GM23248 (cell line): ENCODE data around the gene PRSS33. TPM values are rescaled to one million over a fixed set of nuclear protein-coding genes. Genes with fewer than 3 reads are reported as not detected.

Source experiments
- DNase-seq: peaks from one replicate; pipeline ENCODE4 v3.0.0-alpha.2; 2015
- H2AFZ ChIP-seq: fragments of 200-600 bp; sonication (generic); 2 replicates; pipeline ENCODE4 v1.6.1; 2016; ENCODE audit warnings: antibody characterized with exemption
- H3F3A ChIP-seq: fragments of 200-600 bp; sonication (generic); 2 replicates; pipeline ENCODE4 v1.6.1; 2016; ENCODE audit warnings: mild to moderate bottlenecking, antibody characterized with exemption, mixed run types; ENCODE audit not compliant: insufficient read depth
- H3K27ac ChIP-seq: fragments of 200-600 bp; sonication (generic); 2 replicates; pipeline ENCODE4 v1.5.1; 2016; ENCODE audit warnings: mild to moderate bottlenecking
- H3K27me3 ChIP-seq: fragments of 200-600 bp; sonication (generic); replicated peaks from 2 replicates; pipeline ENCODE4 v1.6.1; 2016; ENCODE audit warnings: mild to moderate bottlenecking; ENCODE audit not compliant: insufficient read depth
- H3K36me3 ChIP-seq: fragments of 200-600 bp; sonication (generic); 2 replicates; pipeline ENCODE4 v1.6.1; 2016; ENCODE audit warnings: low read depth, mild to moderate bottlenecking
- H3K4me1 ChIP-seq: fragments of 200-600 bp; sonication (generic); 2 replicates; pipeline ENCODE4 v1.6.1; 2016; ENCODE audit warnings: mild to moderate bottlenecking; ENCODE audit not compliant: insufficient read depth
- H3K4me2 ChIP-seq: fragments of 200-600 bp; sonication (generic); one replicate; pipeline ENCODE4 v1.6.1; 2016; ENCODE audit warnings: mild to moderate bottlenecking; ENCODE audit not compliant: unreplicated experiment
- H3K4me3 ChIP-seq: fragments of 200-600 bp; sonication (generic); 2 replicates; pipeline ENCODE4 v1.5.1; 2016; ENCODE audit warnings: mild to moderate bottlenecking
- H3K79me2 ChIP-seq: fragments of 200-600 bp; sonication (generic); 2 replicates; pipeline ENCODE4 v1.6.1; 2016; ENCODE audit warnings: mild to moderate bottlenecking; ENCODE audit not compliant: insufficient read depth
- H3K9ac ChIP-seq: fragments of 200-600 bp; sonication (generic); 2 replicates; pipeline ENCODE4 v1.6.1; 2016; ENCODE audit warnings: mild to moderate bottlenecking
- H3K9me2 ChIP-seq: fragments of 200-600 bp; sonication (generic); 2 replicates; pipeline ENCODE4 v1.6.1; 2016; ENCODE audit warnings: mixed run types, mild to moderate bottlenecking, moderate library complexity; ENCODE audit not compliant: insufficient read depth
- H3K9me3 ChIP-seq: fragments of 200-600 bp; sonication (generic); one replicate; pipeline ENCODE4 v1.6.1; 2017; ENCODE audit warnings: low read depth
- H4K20me1 ChIP-seq: fragments of 200-600 bp; sonication (generic); 2 replicates; pipeline ENCODE4 v1.6.0; 2016; ENCODE audit not compliant: insufficient read depth
- EZH2 ChIP-seq: fragments of 200-600 bp; sonication (generic); IDR thresholded peaks from 2 replicates; pipeline ENCODE4 v1.6.1; 2018; ENCODE audit warnings: antibody characterized with exemption, mild to moderate bottlenecking; ENCODE audit not compliant: insufficient read depth, poor library complexity, severe bottlenecking
- EZH2phosphoT487 ChIP-seq: fragments of 200-600 bp; sonication (generic); IDR thresholded peaks from 2 replicates; pipeline ENCODE4 v1.6.1; 2018; ENCODE audit warnings: antibody characterized with exemption, moderate library complexity, mild to moderate bottlenecking, low read depth; ENCODE audit not compliant: insufficient read depth
- WGBS, 2 experiments: methylation state at CpG; one replicate each; pipeline ENCODE4 v1.1.6; 2015 to 2017; ENCODE audit warnings: low lambda C conversion rate in 2 of 2, low coverage in 1 of 2; ENCODE audit errors: missing lambda C conversion rate in 2 of 2; 5-methylcytosine and 5-hydroxymethylcytosine counted together
- in situ Hi-C: fragments of 300-500 bp; cut with MboI; formaldehyde crosslinking; loops from 2 replicates; pipeline ENCODE4 v1.15.0; 2020
- polyA plus RNA-seq: library from polyadenylated mRNA; unstranded; fragments of >200 nt; fragmentation: Nextera tagmentation; extraction: Ambion mirVana; gene quantifications from 2 replicates; pipeline ENCODE4 v1.2.1, GENCODE V29; 2016
- total RNA-seq: library from RNA; depleted of rRNA; stranded (reverse); fragments of >200 nt; shearing (Covaris generic); gene quantifications from 2 replicates; pipeline ENCODE4 v1.2.3, GENCODE V29; 2014

PRSS33 gene
- total and polyA plus RNA-seq, 2 experiments from 2014 or later: not detected

GRCh38 chr16:2765462-2766404 is 21.6 kb downstream of the PRSS33 start:
- Histone ChIP-seq H3K27ac (no peak overlapping the region), H3K9me2 (no peaks in the 10 kb centered on the region), H3K9ac (no peak overlapping the region), H4K20me1 (peaks cover 8% of the 10 kb centered on the region; the same call in 1 of the 2 replicates), H3K79me2 (peaks cover 100% of the 10 kb centered on the region), H3K4me1 (0 out of 2 replicates have a peak, but pooled peaks cover under 1% of the 10 kb centered on the region), H3K4me3 (no peak overlapping the region), H2AFZ (no peak overlapping the region), H3F3A (peaks cover 30% of the 10 kb centered on the region), H3K4me2 (no peak overlapping the region), H3K27me3 (no peaks in the 10 kb centered on the region), H3K36me3 (peaks cover 89% of the 10 kb centered on the region), H3K9me3 (no peaks in the 10 kb centered on the region)
- DNase-seq: no peak
- in situ Hi-C loops: no loop called here
- WGBS, 2 experiments: 97 to 98% methylated on average over 73 of the region's 73 CpGs
- TF ChIP-seq EZH2phosphoT487 (no peak), EZH2 (no peak)

GRCh38 chr16:2764718-2765117 is 22.6 kb downstream of the PRSS33 start:
- Histone ChIP-seq H3K9me3 (no peaks in the 10 kb centered on the region), H3K27ac (no peak overlapping the region), H3F3A (peaks cover 40% of the 10 kb centered on the region), H4K20me1 (peaks cover 10% of the 10 kb centered on the region; the same call in 1 of the 2 replicates), H3K36me3 (peaks cover 89% of the 10 kb centered on the region), H3K27me3 (no peaks in the 10 kb centered on the region), H3K9me2 (no peaks in the 10 kb centered on the region), H3K9ac (no peak overlapping the region), H3K4me1 (0 out of 2 replicates have a peak, but pooled peaks cover 4% of the 10 kb centered on the region), H3K79me2 (peaks cover 100% of the 10 kb centered on the region), H3K4me2 (no peak overlapping the region), H2AFZ (no peak overlapping the region), H3K4me3 (no peak overlapping the region)
- DNase-seq: no peak
- in situ Hi-C loops: no loop called here
- TF ChIP-seq EZH2phosphoT487: no peak
- no peak for TF ChIP-seq EZH2
- WGBS, 2 experiments: 98 to 99% methylated on average over 9 of the region's 9 CpGs

GRCh38 chr16:2763173-2763572 is 24.2 kb downstream of the PRSS33 start:
- WGBS, 2 experiments: 96 to 97% methylated on average over 6 of the region's 6 CpGs
- Histone ChIP-seq H3K27ac (no peak overlapping the region), H3K79me2 (peaks cover 100% of the 10 kb centered on the region), H3K4me1 (0 out of 2 replicates have a peak, but pooled peaks cover 4% of the 10 kb centered on the region), H3K36me3 (peaks cover 93% of the 10 kb centered on the region), H3K9me2 (no peaks in the 10 kb centered on the region), H3K4me2 (no peak overlapping the region), H2AFZ (no peak overlapping the region), H3F3A (peaks cover 45% of the 10 kb centered on the region), H4K20me1 (peaks cover 17% of the 10 kb centered on the region; the same call in 1 of the 2 replicates), H3K9ac (no peak overlapping the region), H3K4me3 (no peak overlapping the region), H3K9me3 (no peaks in the 10 kb centered on the region), H3K27me3 (no peaks in the 10 kb centered on the region)
- TF ChIP-seq EZH2phosphoT487: no peak
- no peak for TF ChIP-seq EZH2
- in situ Hi-C loops: no loop called here
- DNase-seq: no peak

GRCh38 chr16:2762711-2763110 is 24.6 kb downstream of the PRSS33 start:
- in situ Hi-C loops: no loop called here
- 98% methylated on average over 13 of the region's 13 CpGs for WGBS, 2 experiments
- peaks cover 17% of the 10 kb centered on the region; the same call in 1 of the 2 replicates for H4K20me1 ChIP-seq

More at GRCh38 chr16:2762711-2763110, 24.6 kb downstream of the PRSS33 start:
- Histone ChIP-seq H3K36me3 (peaks cover 94% of the 10 kb centered on the region), H3K4me2 (no peak overlapping the region), H3K27me3 (no peaks in the 10 kb centered on the region), H3K4me1 (0 out of 2 replicates have a peak, but pooled peaks cover 4% of the 10 kb centered on the region), H3K9ac (no peak overlapping the region), H3K9me3 (no peaks in the 10 kb centered on the region), H3K9me2 (no peaks in the 10 kb centered on the region), H3K27ac (no peak overlapping the region), H3F3A (peaks cover 50% of the 10 kb centered on the region), H3K79me2 (peaks cover 100% of the 10 kb centered on the region), H2AFZ (no peak overlapping the region), H3K4me3 (no peak overlapping the region)
- TF ChIP-seq EZH2: no peak
- no peak for TF ChIP-seq EZH2phosphoT487
- DNase-seq: no peak
